HepG2 (cell line): ENCODE data around the gene EMILIN3. TPM values are rescaled to one million over a fixed set of nuclear protein-coding genes. Genes with fewer than 3 reads are reported as not detected.
A peak's percentile ranks its signal among the peaks of the same experiment; 100 is the strongest.

Experiments used
- CHD4 ChIP-seq: fragments of 200-600 bp; sonication (generic); IDR thresholded peaks from 2 replicates; pipeline ENCODE4 v1.7.0; 2017; ENCODE audit warnings: mild to moderate bottlenecking, low read length, borderline replicate concordance
- FOSL1 ChIP-seq: sonication (generic); formaldehyde crosslinking; IDR thresholded peaks from 2 replicates; pipeline ENCODE4 v1.9.0; 2021; ENCODE audit warnings: missing genetic modification reagents, borderline replicate concordance
- HBP1 ChIP-seq: IDR thresholded peaks from 2 replicates; pipeline ENCODE4 v1.6.1; 2016; ENCODE audit warnings: low read depth, control low read depth
- HNF1B ChIP-seq: sonication (generic); formaldehyde crosslinking; IDR thresholded peaks from 2 replicates; pipeline ENCODE4 v1.5.1; 2020; ENCODE audit warnings: mild to moderate bottlenecking, moderate library complexity, missing genetic modification reagents
- JUN ChIP-seq: sonication (generic); formaldehyde crosslinking; IDR thresholded peaks from 2 replicates; pipeline ENCODE4 v1.4.0; 2020; ENCODE audit warnings: mild to moderate bottlenecking, missing genetic modification reagents
- PRDM4 ChIP-seq: sonication (generic); formaldehyde crosslinking; IDR thresholded peaks from 2 replicates; pipeline ENCODE4 v1.9.0; 2021; ENCODE audit warnings: missing genetic modification reagents, borderline replicate concordance
- REPIN1 ChIP-seq: sonication (generic); formaldehyde crosslinking; IDR thresholded peaks from 2 replicates; pipeline ENCODE4 v1.8.0; 2022; ENCODE audit warnings: missing genetic modification reagents, low read depth, mild to moderate bottlenecking, borderline replicate concordance
- SMARCC2 ChIP-seq: fragments of 450-650 bp; IDR thresholded peaks from 2 replicates; pipeline ENCODE4 v1.6.1; 2017; ENCODE audit warnings: antibody characterized with exemption, mild to moderate bottlenecking
- USF2 ChIP-seq, 2 experiments: sonication (generic) in 1 of 2; formaldehyde crosslinking in 1 of 2; IDR thresholded peaks; 2 replicates each; pipeline versions ENCODE4 v1.5.1 to v1.6.1; 2011 to 2020; ENCODE audit warnings: borderline replicate concordance in 1 of 2, low read depth in 1 of 2, low read length in 1 of 2, mild to moderate bottlenecking in 1 of 2, missing genetic modification reagents in 1 of 2, moderate library complexity in 1 of 2
- ZBTB43 ChIP-seq: sonication (generic); formaldehyde crosslinking; conservative IDR thresholded peaks from 2 replicates; pipeline ENCODE4 v1.4.0; 2020; ENCODE audit warnings: missing genetic modification reagents
- ZNF414 ChIP-seq: sonication (generic); formaldehyde crosslinking; IDR thresholded peaks from 2 replicates; pipeline ENCODE4 v1.5.0; 2020; ENCODE audit warnings: missing genetic modification reagents
- ZNF530 ChIP-seq: sonication (generic); formaldehyde crosslinking; IDR thresholded peaks from 2 replicates; pipeline ENCODE4 v1.5.0; 2020; ENCODE audit warnings: low read depth, mild to moderate bottlenecking, missing genetic modification reagents
- ZNF83 ChIP-seq: sonication (generic); formaldehyde crosslinking; IDR thresholded peaks from 2 replicates; pipeline ENCODE4 v1.4.0; 2020; ENCODE audit warnings: missing genetic modification reagents, mild to moderate bottlenecking, borderline replicate concordance
- ZSCAN5A ChIP-seq: sonication (generic); formaldehyde crosslinking; IDR thresholded peaks from 2 replicates; pipeline ENCODE4 v1.8.0; 2022; ENCODE audit warnings: mild to moderate bottlenecking, missing genetic modification reagents, borderline replicate concordance
- polyA plus RNA-seq, 8 experiments: library from polyadenylated mRNA; depleted of rRNA in 3 of 8; stranded (reverse) in 7 of 8; unstranded in 1 of 8; fragments of >200 nt; fragmentation: Illumina TruSeq in 4 of 8; extraction: Trizol in 4 of 8; gene quantifications; 2 replicates each; pipeline versions ENCODE4 v1.2.1 to v1.2.3, GENCODE V29; 2011 to 2016; ENCODE audit warnings: low read depth in 4 of 8, missing spikeins in 1 of 8, mixed read lengths in 1 of 8; ENCODE audit not compliant: insufficient read depth in 1 of 8
- total RNA-seq, 5 experiments: library from RNA; depleted of rRNA; stranded (reverse); fragments of >200 nt; fragmentation: Illumina TruSeq; extraction: Trizol; gene quantifications; 2 replicates each; pipeline ENCODE4 v1.2.3, GENCODE V29; 2016; ENCODE audit warnings: low read depth in 1 of 5

EMILIN3 gene
- total and polyA plus RNA-seq, 2 of the 13 experiments (the other 11 are each of a cell fraction or from before 2014, with no cell fraction given) = 0.25 to 0.29 TPM

GRCh38 chr20:41329435-41330342, 36.9 kb downstream of the EMILIN3 start (continued):
- TF ChIP-seq HNF1B (CRISPR knock-in tag) (peak; percentile 34; the same call in 1 of the 2 replicates), REPIN1 (CRISPR knock-in tag) (no peak), ZSCAN5A (no peak), SMARCC2 (0 out of 2 replicates have a peak, but pooled peaks have one; percentile 56), USF2 (IDR thresholded peaks at IDR 0.05; ENCODE audit: low read depth, low read length) (peak; percentile 64; the same call in 1 of the 2 replicates), USF2 (CRISPR knock-in tag; IDR thresholded peaks at IDR 0.05; ENCODE audit: borderline replicate concordance) (peak; percentile 59; the same call in 1 of the 2 replicates), ZNF83 (CRISPR knock-in tag) (peak; percentile 32; the same call in 1 of the 2 replicates), ZNF414 (CRISPR knock-in tag) (no peak), CHD4 (no peak), FOSL1 (CRISPR knock-in tag) (peak; percentile 59; the same call in 1 of the 2 replicates), HBP1 (CRISPR knock-in tag) (0 out of 2 replicates have a peak, but pooled peaks have one; percentile 24), PRDM4 (CRISPR knock-in tag) (no peak), ZNF530 (CRISPR knock-in tag) (no peak), JUN (CRISPR knock-in tag) (peak; percentile 81; the same call in 1 of the 2 replicates), ZBTB43 (CRISPR knock-in tag) (peak; percentile 83; the same call in 1 of the 2 replicates)
